K562 (cell line): Measurements from ENCODE around the gene RUNX1. TPM values are rescaled to one million over a fixed set of nuclear protein-coding genes. Genes with fewer than 3 reads are reported as not detected.

Experiments used
- BHLHE40 ChIP-seq: IDR thresholded peaks from 2 replicates; pipeline ENCODE4 v1.6.1; 2011; ENCODE audit warnings: low read length, improper control_type of control experiment
- BRD4 ChIP-seq: fragments of 200-600 bp; sonication (generic); IDR thresholded peaks from 2 replicates; pipeline ENCODE4 v1.6.1; 2017; ENCODE audit warnings: inconsistent platforms
- CEBPZ ChIP-seq: fragments of 150-350 bp; IDR thresholded peaks from 2 replicates; pipeline ENCODE4 v1.6.1; 2014; ENCODE audit warnings: low read depth, mild to moderate bottlenecking, low read length, borderline replicate concordance
- ESRRA ChIP-seq: fragments of 450-650 bp; IDR thresholded peaks from 2 replicates; pipeline ENCODE4 v1.6.1; 2014; ENCODE audit warnings: low read depth, mild to moderate bottlenecking, moderate library complexity, borderline replicate concordance
- GABPA ChIP-seq: fragments of 200-800 bp; sonication (Bioruptor generic); conservative IDR thresholded peaks from 2 replicates; pipeline ENCODE4 v1.6.1; 2016; ENCODE audit warnings: low read depth, missing genetic modification characterization, missing compliant biosample characterization
- HNRNPK ChIP-seq: fragments of 200-400 bp; formaldehyde crosslinking; IDR thresholded peaks from one replicate; pipeline ENCODE4 v1.6.1; 2018; ENCODE audit warnings: mild to moderate bottlenecking, low read depth, low read length; ENCODE audit not compliant: poor library complexity, severe bottlenecking
- NFIC ChIP-seq: fragments of 450-650 bp; IDR thresholded peaks from 2 replicates; pipeline ENCODE4 v1.6.1; 2017; ENCODE audit warnings: mild to moderate bottlenecking, inconsistent platforms
- NR2C1 ChIP-seq, 2 experiments: fragments of 450-650 bp; IDR thresholded peaks; 2 replicates each; pipeline ENCODE4 v1.6.1; 2017; ENCODE audit warnings: mild to moderate bottlenecking in 2 of 2, antibody characterized with exemption in 1 of 2, inconsistent platforms in 1 of 2, missing compliant biosample characterization in 1 of 2, missing genetic modification characterization in 1 of 2
- ZNF24 ChIP-seq: fragments of 450-650 bp; IDR thresholded peaks from 2 replicates; pipeline ENCODE4 v1.6.1; 2016
- ZNF384 ChIP-seq: IDR thresholded peaks from 2 replicates; pipeline ENCODE4 v1.6.1; 2012; ENCODE audit warnings: low read depth, low read length, improper control_type of control experiment
- polyA plus RNA-seq, 8 experiments: library from polyadenylated mRNA; depleted of rRNA in 4 of 8; stranded (reverse) in 5 of 8; unstranded in 3 of 8; fragments of >200 nt; fragmentation: Nextera tagmentation in 2 of 8; fragmentation: Illumina TruSeq in 1 of 8; extraction: Ambion mirVana in 2 of 8; extraction: Trizol in 1 of 8; gene quantifications; 2 replicates each; pipeline versions ENCODE4 v1.2.1 to v1.2.3, GENCODE V29; 2011 to 2014; ENCODE audit warnings: inconsistent platforms in 1 of 8, missing spikeins in 1 of 8
- total RNA-seq, 7 experiments: library from RNA; depleted of rRNA in 6 of 7; stranded (reverse); fragments of >200 nt in 6 of 7; fragmentation: Illumina TruSeq in 2 of 7; extraction: Trizol in 2 of 7; gene quantifications; 2 replicates each; pipeline versions ENCODE4 v1.2.1 to v1.2.3, GENCODE V29; 2011 to 2021; ENCODE audit warnings: low replicate concordance in 1 of 7
- TF ChIP-seq, protein P1 (sequence below), 2 experiments: fragments of 450-650 bp in 1 of 2; sonication (generic) in 1 of 2; formaldehyde crosslinking in 1 of 2; IDR thresholded peaks; 2 replicates each; pipeline versions ENCODE4 v1.7.1 to v1.9.0; 2016 to 2022; ENCODE audit warnings: inconsistent platforms in 1 of 2, mild to moderate bottlenecking in 1 of 2, missing genetic modification reagents in 1 of 2
- TF ChIP-seq, protein P2 (sequence below), 2 experiments: fragments of 250-450 bp in 1 of 2; fragments of 450-650 bp in 1 of 2; sonication (Bioruptor Pico) in 1 of 2; IDR thresholded peaks; 2 replicates each; pipeline versions ENCODE4 v1.6.1 to v1.8.0; 2016 to 2021; ENCODE audit warnings: mild to moderate bottlenecking in 2 of 2, moderate library complexity in 2 of 2, missing compliant biosample characterization in 1 of 2, missing genetic modification characterization in 1 of 2

The RUNX1 gene
- total and polyA plus RNA-seq, 9 of the 15 experiments (the other 6 are each of a cell fraction or from before 2014, with no cell fraction given) = 2.2 to 68.6 (median 17.8) TPM

DNA sequence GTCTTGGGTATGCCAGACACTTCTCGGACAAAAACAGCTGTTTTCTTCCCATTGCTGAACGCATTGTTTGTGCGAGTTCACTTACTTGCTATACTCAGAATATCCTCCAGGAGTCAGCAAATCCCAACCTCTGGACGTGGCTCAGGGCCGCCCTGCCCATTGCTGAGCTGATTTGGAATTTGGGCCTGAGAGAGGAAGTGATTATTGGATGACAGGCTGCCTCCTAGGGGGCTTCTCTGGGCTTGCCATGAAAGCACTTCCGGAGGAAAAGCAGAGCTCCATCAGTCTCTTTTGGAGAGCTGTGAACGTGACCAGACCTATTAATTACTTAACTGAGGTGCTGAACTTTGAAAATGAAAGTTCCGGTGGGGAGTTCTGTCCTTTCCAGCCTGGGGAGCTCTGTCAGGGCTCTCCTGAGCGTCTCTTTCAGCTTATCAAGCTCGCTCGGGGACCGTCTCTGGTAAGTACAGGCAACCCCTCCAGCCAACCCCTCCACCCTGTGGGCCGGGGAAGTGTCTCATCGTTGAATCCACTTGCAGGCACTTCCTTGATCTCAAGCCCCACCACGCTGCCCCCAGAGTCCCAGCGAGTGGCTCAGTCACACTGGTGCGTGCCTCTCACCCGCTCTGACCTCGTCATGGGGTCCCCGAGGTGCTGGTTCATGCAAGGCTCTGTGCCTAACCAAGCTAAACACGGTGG, 303.4 kb downstream of the RUNX1 start (continued):
- no peak for TF ChIP-seq CEBPZ
- TF ChIP-seq, protein P1, sequence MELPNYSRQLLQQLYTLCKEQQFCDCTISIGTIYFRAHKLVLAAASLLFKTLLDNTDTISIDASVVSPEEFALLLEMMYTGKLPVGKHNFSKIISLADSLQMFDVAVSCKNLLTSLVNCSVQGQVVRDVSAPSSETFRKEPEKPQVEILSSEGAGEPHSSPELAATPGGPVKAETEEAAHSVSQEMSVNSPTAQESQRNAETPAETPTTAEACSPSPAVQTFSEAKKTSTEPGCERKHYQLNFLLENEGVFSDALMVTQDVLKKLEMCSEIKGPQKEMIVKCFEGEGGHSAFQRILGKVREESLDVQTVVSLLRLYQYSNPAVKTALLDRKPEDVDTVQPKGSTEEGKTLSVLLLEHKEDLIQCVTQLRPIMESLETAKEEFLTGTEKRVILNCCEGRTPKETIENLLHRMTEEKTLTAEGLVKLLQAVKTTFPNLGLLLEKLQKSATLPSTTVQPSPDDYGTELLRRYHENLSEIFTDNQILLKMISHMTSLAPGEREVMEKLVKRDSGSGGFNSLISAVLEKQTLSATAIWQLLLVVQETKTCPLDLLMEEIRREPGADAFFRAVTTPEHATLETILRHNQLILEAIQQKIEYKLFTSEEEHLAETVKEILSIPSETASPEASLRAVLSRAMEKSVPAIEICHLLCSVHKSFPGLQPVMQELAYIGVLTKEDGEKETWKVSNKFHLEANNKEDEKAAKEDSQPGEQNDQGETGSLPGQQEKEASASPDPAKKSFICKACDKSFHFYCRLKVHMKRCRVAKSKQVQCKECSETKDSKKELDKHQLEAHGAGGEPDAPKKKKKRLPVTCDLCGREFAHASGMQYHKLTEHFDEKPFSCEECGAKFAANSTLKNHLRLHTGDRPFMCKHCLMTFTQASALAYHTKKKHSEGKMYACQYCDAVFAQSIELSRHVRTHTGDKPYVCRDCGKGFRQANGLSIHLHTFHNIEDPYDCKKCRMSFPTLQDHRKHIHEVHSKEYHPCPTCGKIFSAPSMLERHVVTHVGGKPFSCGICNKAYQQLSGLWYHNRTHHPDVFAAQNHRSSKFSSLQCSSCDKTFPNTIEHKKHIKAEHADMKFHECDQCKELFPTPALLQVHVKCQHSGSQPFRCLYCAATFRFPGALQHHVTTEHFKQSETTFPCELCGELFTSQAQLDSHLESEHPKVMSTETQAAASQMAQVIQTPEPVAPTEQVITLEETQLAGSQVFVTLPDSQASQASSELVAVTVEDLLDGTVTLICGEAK (IDR thresholded peaks at IDR 0.05) = peak; percentile 79
- TF ChIP-seq, protein P1 (CRISPR knock-in tag; IDR thresholded peaks at IDR 0.05) = no peak
- peak; percentile 86 for TF ChIP-seq GABPA (tag)
- TF ChIP-seq ESRRA = peak; percentile 33; the same call in 1 of the 2 replicates
- TF ChIP-seq ZNF384 = 0 out of 2 replicates have a peak, but pooled peaks have one; percentile 22
- TF ChIP-seq, protein P2, sequence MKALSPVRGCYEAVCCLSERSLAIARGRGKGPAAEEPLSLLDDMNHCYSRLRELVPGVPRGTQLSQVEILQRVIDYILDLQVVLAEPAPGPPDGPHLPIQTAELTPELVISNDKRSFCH (CRISPR knock-in tag; IDR thresholded peaks at IDR 0.05) = no peak
- TF ChIP-seq, protein P2 (tag; IDR thresholded peaks at IDR 0.05) = no peak
- TF ChIP-seq NR2C1 (IDR thresholded peaks at IDR 0.05) = peak; percentile 87
- peak; percentile 93 for TF ChIP-seq NR2C1 (tag; IDR thresholded peaks at IDR 0.05)
- TF ChIP-seq HNRNPK = no peak
- TF ChIP-seq BRD4 = no peak
- TF ChIP-seq BHLHE40 = peak; percentile 58
- peak; percentile 46; the same call in 1 of the 2 replicates for TF ChIP-seq ZNF24
- TF ChIP-seq NFIC = no peak
